ENCODE results near the gene PCBD1. TPM values are rescaled to one million over a fixed set of nuclear protein-coding genes. Genes with fewer than 3 reads are reported as not detected.

Gene PCBD1
- total RNA-seq, 1 donor from 2014 or later = 121 TPM

DNA sequence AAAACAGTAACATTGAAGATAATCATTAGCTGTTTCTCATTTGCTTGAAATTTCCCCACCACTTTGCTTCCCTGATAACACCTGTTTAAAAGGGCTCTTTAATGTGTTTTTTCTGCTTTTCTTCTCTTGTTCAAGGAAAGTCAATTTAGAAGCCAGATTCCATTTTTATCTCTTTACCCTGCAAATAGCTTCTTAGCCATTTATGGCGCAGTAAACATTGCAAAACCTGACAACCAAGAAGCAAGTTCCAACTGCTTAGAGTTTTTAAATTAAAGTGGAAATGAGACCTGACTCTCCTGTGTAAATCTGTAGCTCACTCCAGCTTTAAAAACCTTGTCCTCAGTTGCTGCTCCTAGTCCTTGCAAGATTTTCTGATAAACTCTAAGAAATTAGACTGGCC, 42.5 kb downstream of the PCBD1 start:
- DNase-seq (ENCODE audit: low spot score) = no peak
- intact Hi-C loops (cut with DNase I) = no loop called here

GRCh38 chr10:70845256-70845655, 43.1 kb downstream of the PCBD1 start:
- intact Hi-C loops (cut with DNase I) = no loop called here
- no peak for DNase-seq (ENCODE audit: low spot score)

DNA sequence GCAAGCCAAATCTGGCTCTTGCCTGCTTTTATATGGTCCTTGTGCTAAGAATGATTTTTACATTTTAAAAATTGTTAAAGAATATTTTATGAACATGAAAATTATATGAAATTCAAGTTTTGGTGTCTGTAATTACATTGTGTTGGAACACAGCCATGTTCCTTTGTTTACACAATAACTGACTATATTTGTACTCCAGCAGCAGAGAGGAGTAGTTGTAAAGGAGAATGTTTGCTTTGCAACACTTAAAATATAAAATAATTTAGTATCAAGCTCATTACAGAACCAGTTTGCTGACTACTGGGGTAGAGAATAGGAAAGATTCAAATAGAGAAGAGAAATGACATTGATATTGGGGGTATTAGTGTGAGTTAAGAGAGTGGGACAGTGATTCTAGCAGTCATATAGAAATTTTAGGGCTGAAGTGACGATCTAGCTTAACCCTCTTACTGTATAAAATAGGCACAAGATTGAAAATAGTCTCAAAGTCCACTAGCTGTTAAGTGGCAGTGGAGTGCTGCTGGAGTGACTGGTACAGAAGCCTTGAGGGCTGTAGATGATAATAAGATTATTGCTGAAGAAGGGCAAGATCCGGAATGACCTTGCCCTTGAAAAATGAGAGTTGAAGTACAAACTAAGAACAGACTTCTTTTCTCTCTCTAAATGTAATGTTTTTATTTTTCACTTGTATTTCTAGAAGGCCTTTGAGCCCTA, 44.4 kb downstream of the PCBD1 start:
- intact Hi-C loops (cut with DNase I) = no loop called here
- no peak for DNase-seq (ENCODE audit: low spot score)

- DNase-seq (ENCODE audit: low spot score) = no peak
- intact Hi-C loops (cut with DNase I) = no loop called here
Observed at GRCh38 chr10:70843333-70843732, 45.0 kb downstream of the PCBD1 start.

- DNase-seq (ENCODE audit: low spot score) = no peak
Observed at GRCh38 chr10:70840836-70841235, 47.5 kb downstream of the PCBD1 start.

DNA sequence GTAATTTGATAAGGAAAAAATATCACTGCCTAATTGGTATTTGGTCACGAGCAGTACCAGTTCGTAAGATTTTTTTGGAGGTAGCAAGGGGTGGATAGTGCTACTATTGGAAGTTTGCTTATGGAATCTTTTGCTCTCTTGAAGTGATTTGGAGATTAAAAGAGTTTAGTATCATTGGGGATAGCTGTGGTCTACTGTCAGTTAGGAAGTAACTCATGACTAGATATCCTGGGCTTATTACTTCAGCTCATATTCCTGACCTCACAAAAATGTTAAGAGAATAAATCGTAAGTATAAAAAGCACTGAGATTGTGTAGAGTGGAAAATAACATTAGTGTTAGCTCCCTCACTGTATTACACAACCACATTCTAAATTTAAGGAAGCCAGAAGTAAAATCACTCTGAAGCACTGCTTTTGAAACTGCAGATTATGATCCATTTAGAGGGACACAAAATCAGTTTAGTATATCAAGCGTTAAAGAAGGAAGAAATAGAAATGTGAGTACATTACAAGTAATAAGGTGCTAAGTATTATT, 50.0 kb downstream of the PCBD1 start:
- no peak for DNase-seq (ENCODE audit: low spot score)
- intact Hi-C loops (cut with DNase I) = no loop called here

More at GRCh38 chr10:70840836-70841235, 47.5 kb downstream of the PCBD1 start:
- intact Hi-C loops (cut with DNase I) = no loop called here

DNA sequence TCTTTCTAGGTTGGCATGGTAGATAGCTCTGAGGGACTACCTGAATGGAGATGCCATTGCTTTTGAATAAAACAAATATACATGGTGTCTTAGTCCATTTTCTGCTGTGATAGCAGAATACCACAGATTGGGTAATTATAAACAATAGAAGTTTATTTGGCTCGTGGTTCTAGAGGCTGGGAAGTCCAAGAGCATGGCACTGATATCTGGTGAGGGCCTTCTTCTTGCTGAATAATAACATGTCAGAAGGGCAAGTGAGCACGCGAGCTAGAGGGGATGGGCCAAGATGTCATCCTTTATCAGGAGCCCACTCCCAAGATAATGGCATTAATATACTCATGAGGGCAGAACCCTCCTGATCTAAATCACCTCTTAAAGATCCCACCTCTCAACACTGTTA, 50.7 kb downstream of the PCBD1 start:
- no peak for DNase-seq (ENCODE audit: low spot score)
- intact Hi-C loops (cut with DNase I) = no loop called here

GRCh38 chr10:70836319-70836718, 52.0 kb downstream of the PCBD1 start:
- intact Hi-C loops (cut with DNase I) = no loop called here
- no peak for DNase-seq (ENCODE audit: low spot score)

GRCh38 chr10:70834441-70835151, 53.8 kb downstream of the PCBD1 start:
- intact Hi-C loops (cut with DNase I) = no loop called here
- DNase-seq (ENCODE audit: low spot score) = no peak

GRCh38 chr10:70834021-70834420, 54.3 kb downstream of the PCBD1 start:
- DNase-seq (ENCODE audit: low spot score) = no peak
- intact Hi-C loops (cut with DNase I) = no loop called here

- intact Hi-C loops (cut with DNase I) = no loop called here
- DNase-seq (ENCODE audit: low spot score) = no peak
Observed at GRCh38 chr10:70833601-70834000, 54.8 kb downstream of the PCBD1 start.

Other genes with a start within 250 kb of the PCBD1 start
- 0.81 TPM for gene ADAMTS14, start 216.1 kb downstream of the PCBD1 start, total RNA-seq
- not detected for gene TBATA, start 103.2 kb downstream of the PCBD1 start, total RNA-seq
- gene SGPL1, start 72.6 kb downstream of the PCBD1 start, total RNA-seq = 17.3 TPM